ENCODE data around the gene MAP3K6. TPM values are rescaled to one million over a fixed set of nuclear protein-coding genes. Genes with fewer than 3 reads are reported as not detected.

The MAP3K6 gene
- total RNA-seq, 1 experiment from 2014 or later, result 7.7 TPM

GRCh38 chr1:27372808-27373690, 6.3 kb upstream of the MAP3K6 start:
- H3K9me3 Mint-ChIP-seq, result no peaks in the 10 kb centered on the region
- Histone ChIP-seq H2BK120ac (ENCODE audit: low read depth, low read length, poor library complexity, severe bottlenecking) (no peak overlapping the region), H4K91ac (ENCODE audit: insufficient read length, low read depth, low read length) (no peak overlapping the region), H3K4me2 (ENCODE audit: insufficient read depth, insufficient read length, low read length) (no peak overlapping the region), H2BK15ac (ENCODE audit: low read depth, low read length) (no peak overlapping the region), H3T11ph (ENCODE audit: low read length) (no peak overlapping the region), H3K4ac (ENCODE audit: low read depth, low read length) (no peak overlapping the region), H3K23ac (ENCODE audit: insufficient read length, low read depth, low read length) (no peak overlapping the region), H3K27me3 (ENCODE audit: insufficient read depth, low read length) (no peaks in the 10 kb centered on the region), H3K56ac (ENCODE audit: insufficient read length, low read depth, low read length) (no peak overlapping the region), H2BK5ac (ENCODE audit: insufficient read length, low read length) (no peak overlapping the region), H3K27ac (ENCODE audit: insufficient read length, low read depth, low read length) (no peak overlapping the region), H2BK12ac (ENCODE audit: insufficient read length, low read depth, low read length) (no peak overlapping the region), H2AFZ (ENCODE audit: low read length) (no peak overlapping the region), H3K23me2 (ENCODE audit: insufficient read length, low read depth, low read length, poor library complexity, severe bottlenecking) (no peaks in the 10 kb centered on the region), H3K18ac (ENCODE audit: insufficient read length, low read depth, low read length) (no peak overlapping the region), H4K8ac (replicated peaks; ENCODE audit: insufficient read length, low read depth, low read length) (no peak overlapping the region), H2BK20ac (ENCODE audit: low read depth, low read length, poor library complexity, severe bottlenecking) (no peak overlapping the region), H3K9me3 (ENCODE audit: control insufficient read depth, low read depth, low read length) (no peaks in the 10 kb centered on the region), H3K14ac (ENCODE audit: insufficient read depth, low read length) (no peak overlapping the region), H3K79me1 (ENCODE audit: insufficient read depth, low read depth, low read length, poor library complexity, severe bottlenecking) (no peaks in the 10 kb centered on the region), H3K4me1 (ENCODE audit: insufficient read depth, low read length) (no peaks in the 10 kb centered on the region; the same call in 1 of the 2 replicates), H4K20me1 (ENCODE audit: control insufficient read depth, insufficient read depth, insufficient read length) (no peaks in the 10 kb centered on the region), H3K9ac (ENCODE audit: extremely low read depth, insufficient read length, low read length) (no peak overlapping the region), H3K79me2 (ENCODE audit: insufficient read depth, low read length) (no peaks in the 10 kb centered on the region), H2AK5ac (ENCODE audit: insufficient read length, low read length) (no peak overlapping the region), H4K5ac (ENCODE audit: insufficient read length, low read depth, low read length) (no peak overlapping the region)
- peak; percentile 67 for DNase-seq
- H3K36me3 Mint-ChIP-seq (ENCODE audit: insufficient read depth in 1 of 3, low read depth in 3 of 3), result no peaks in the 10 kb centered on the region
- H3K27ac Mint-ChIP-seq, result no peak overlapping the region
- H3K27me3 Mint-ChIP-seq (ENCODE audit: low read depth), result peaks cover 8% of the 10 kb centered on the region
- no peak overlapping the region for H3K4me3 Mint-ChIP-seq
- no CpG with 5 or more reads among the region's 11 CpGs for WGBS (ENCODE audit: extremely low coverage, insufficient read length, low lambda C conversion rate)
- TF ChIP-seq, protein P1, sequence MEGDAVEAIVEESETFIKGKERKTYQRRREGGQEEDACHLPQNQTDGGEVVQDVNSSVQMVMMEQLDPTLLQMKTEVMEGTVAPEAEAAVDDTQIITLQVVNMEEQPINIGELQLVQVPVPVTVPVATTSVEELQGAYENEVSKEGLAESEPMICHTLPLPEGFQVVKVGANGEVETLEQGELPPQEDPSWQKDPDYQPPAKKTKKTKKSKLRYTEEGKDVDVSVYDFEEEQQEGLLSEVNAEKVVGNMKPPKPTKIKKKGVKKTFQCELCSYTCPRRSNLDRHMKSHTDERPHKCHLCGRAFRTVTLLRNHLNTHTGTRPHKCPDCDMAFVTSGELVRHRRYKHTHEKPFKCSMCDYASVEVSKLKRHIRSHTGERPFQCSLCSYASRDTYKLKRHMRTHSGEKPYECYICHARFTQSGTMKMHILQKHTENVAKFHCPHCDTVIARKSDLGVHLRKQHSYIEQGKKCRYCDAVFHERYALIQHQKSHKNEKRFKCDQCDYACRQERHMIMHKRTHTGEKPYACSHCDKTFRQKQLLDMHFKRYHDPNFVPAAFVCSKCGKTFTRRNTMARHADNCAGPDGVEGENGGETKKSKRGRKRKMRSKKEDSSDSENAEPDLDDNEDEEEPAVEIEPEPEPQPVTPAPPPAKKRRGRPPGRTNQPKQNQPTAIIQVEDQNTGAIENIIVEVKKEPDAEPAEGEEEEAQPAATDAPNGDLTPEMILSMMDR (conservative IDR thresholded peaks at IDR 0.05), result peak; percentile 66
- H3K4me1 Mint-ChIP-seq, result peaks cover 4 to 25% of the 10 kb centered on the region in 2 experiments

All from H9 (cell line).